HepG2 (cell line): ENCODE measurements around the gene MAP3K14. TPM values are rescaled to one million over a fixed set of nuclear protein-coding genes. Genes with fewer than 3 reads are reported as not detected.

Experiments used
- ATAC-seq: fragments of 200-7000 bp; cut with Tn5 transposase; 3 replicates; pipeline ENCODE4 v1.9.1; 2020; ENCODE audit warnings: mild to moderate bottlenecking, moderate library complexity
- BruUV-seq: library from RNA; stranded (reverse); fragments of 400-500 nt; replicated peaks from 2 replicates; lab custom pipeline; 2021; lab: Mats Ljungman, UMichigan
- CTCF ChIA-PET: fragments of 300-600 bp; formaldehyde crosslinking; extraction: SDS; loops from one replicate; lab custom pipeline; 2021; ENCODE audit warnings: low total read pairs, inconsistent platforms, low intra/inter-chr PET ratio; lab: Yijun Ruan, JAX
- POLR2A ChIA-PET: fragments of 350-600 bp; sonication (Branson Sonifier 250); formaldehyde crosslinking; loops from one replicate; lab custom pipeline; 2020; ENCODE audit warnings: antibody characterized with exemption, inconsistent platforms; lab: Yijun Ruan, JAX
- DNase-seq: peaks from one replicate; pipeline ENCODE4 v3.0.0-alpha.2; 2015; ENCODE audit warnings: low spot score
- FAIRE-seq: peaks from 3 replicates; lab custom pipeline; 2011; peaks lifted over from hg19 to GRCh38; lab: Jason Lieb, UNC
- H2AFZ ChIP-seq: one replicate; pipeline ENCODE4 v1.6.1; 2011; ENCODE audit warnings: low read length, inconsistent platforms
- H3K27ac ChIP-seq: fragments of 300-600 bp; 3 replicates; pipeline ENCODE4 v1.8.0; 2011; ENCODE audit warnings: mixed run types, mild to moderate bottlenecking, mixed read lengths, low read length, inconsistent platforms; ENCODE audit not compliant: insufficient read depth; ENCODE audit errors: extremely low read length
- H3K27me3 ChIP-seq, 2 experiments: fragments of 200-600 bp in 1 of 2; 2 replicates in 1 of 2; 3 replicates in 1 of 2; pipeline versions ENCODE4 v1.6.0 to v1.8.0; 2011; ENCODE audit warnings: low read length in 2 of 2, mild to moderate bottlenecking in 2 of 2, moderate library complexity in 2 of 2, inconsistent platforms in 1 of 2; ENCODE audit not compliant: insufficient read depth in 2 of 2, control insufficient read depth in 1 of 2
- H3K36me3 ChIP-seq, 2 experiments: fragments of 200-600 bp in 1 of 2; replicated peaks in 1 of 2; 2 replicates in 1 of 2; 3 replicates in 1 of 2; pipeline versions ENCODE4 v1.5.1 to v1.8.0; 2011; ENCODE audit warnings: low read length in 2 of 2, inconsistent platforms in 1 of 2; ENCODE audit not compliant: insufficient read depth in 2 of 2, control insufficient read depth in 1 of 2
- H3K4me1 ChIP-seq: 2 replicates; pipeline ENCODE4 v1.5.1; 2012; ENCODE audit warnings: low read length, inconsistent platforms; ENCODE audit not compliant: insufficient read depth
- H3K4me2 ChIP-seq: 2 replicates; pipeline ENCODE4 v1.6.0; 2011; ENCODE audit warnings: low read depth, low read length, inconsistent platforms
- H3K4me3 ChIP-seq, 3 experiments: fragments of 200-600 bp in 1 of 3; sonication (generic), shearing (Covaris generic) in 1 of 3; replicated peaks in 1 of 3; 2 replicates each; pipeline ENCODE4 v1.5.1; 2011 to 2016; ENCODE audit warnings: low read length in 3 of 3, inconsistent platforms in 2 of 3, low read depth in 2 of 3, mild to moderate bottlenecking in 2 of 3, control low read depth in 1 of 3, mixed read lengths in 1 of 3; ENCODE audit not compliant: insufficient read depth in 1 of 3
- H3K79me2 ChIP-seq: one replicate; pipeline ENCODE4 v1.6.1; 2011; ENCODE audit warnings: low read length, inconsistent platforms; ENCODE audit not compliant: insufficient read depth
- H3K9ac ChIP-seq: 2 replicates; pipeline ENCODE4 v1.6.0; 2011; ENCODE audit warnings: mild to moderate bottlenecking, low read depth, low read length, inconsistent platforms; ENCODE audit not compliant: insufficient read depth
- H3K9me3 ChIP-seq: 2 replicates; pipeline ENCODE4 v1.5.1; 2012; ENCODE audit warnings: mild to moderate bottlenecking, low read length
- H4K20me1 ChIP-seq: 2 replicates; pipeline ENCODE4 v1.6.0; 2011; ENCODE audit warnings: inconsistent platforms, mild to moderate bottlenecking, low read length, moderate library complexity; ENCODE audit not compliant: insufficient read depth
- HHEX ChIP-seq: IDR thresholded peaks from 2 replicates; pipeline ENCODE4 v1.6.1; 2016; ENCODE audit warnings: control low read depth
- IRX3 ChIP-seq: sonication (generic); formaldehyde crosslinking; IDR thresholded peaks from 2 replicates; pipeline ENCODE4 v1.8.1; 2023; ENCODE audit warnings: mild to moderate bottlenecking, low read depth, missing genetic modification reagents, borderline replicate concordance
- KDM5B ChIP-seq: sonication (generic); formaldehyde crosslinking; IDR thresholded peaks from 2 replicates; pipeline ENCODE4 v1.4.0; 2020; ENCODE audit warnings: missing genetic modification reagents, mild to moderate bottlenecking, borderline replicate concordance
- RBM22 ChIP-seq: fragments of 200-400 bp; formaldehyde crosslinking; optimal IDR thresholded peaks from 2 replicates; pipeline ENCODE3; 2017; ENCODE audit warnings: mild to moderate bottlenecking, low read length, moderate library complexity
- ZKSCAN8 ChIP-seq: IDR thresholded peaks from 2 replicates; pipeline ENCODE4 v1.6.1; 2016; ENCODE audit warnings: borderline replicate concordance, missing genetic modification reagents, missing compliant biosample characterization
- ZNF784 ChIP-seq: sonication (generic); formaldehyde crosslinking; IDR thresholded peaks from 2 replicates; pipeline ENCODE4 v1.5.1; 2020; ENCODE audit warnings: missing genetic modification reagents, mild to moderate bottlenecking, borderline replicate concordance
- WGBS: methylation state at CpG from one replicate; pipeline ENCODE4 v1.1.6; 2017; ENCODE audit warnings: low lambda C conversion rate; 5-methylcytosine and 5-hydroxymethylcytosine counted together
- in situ Hi-C: cut with HindIII; loops from 2 replicates; pipeline ENCODE4 v1.10.0; 2017; ENCODE audit warnings: low pct_unique_long_range_greater_than_20kb; ENCODE audit not compliant: extremely low pct_ligation_motif_present
- intact Hi-C: fragments of 100-400 bp; cut with micrococcal nuclease; formaldehyde crosslinking; loops from one replicate; pipeline ENCODE4 v1.10.0; 2022; ENCODE audit not compliant: unreplicated experiment
- polyA plus RNA-seq, 8 experiments: library from polyadenylated mRNA; depleted of rRNA in 3 of 8; stranded (reverse) in 7 of 8; unstranded in 1 of 8; fragments of >200 nt; fragmentation: Illumina TruSeq in 4 of 8; extraction: Trizol in 4 of 8; gene quantifications; 2 replicates each; pipeline versions ENCODE4 v1.2.1 to v1.2.3, GENCODE V29; 2011 to 2016; ENCODE audit warnings: low read depth in 4 of 8, missing spikeins in 1 of 8, mixed read lengths in 1 of 8; ENCODE audit not compliant: insufficient read depth in 1 of 8
- total RNA-seq, 5 experiments: library from RNA; depleted of rRNA; stranded (reverse); fragments of >200 nt; fragmentation: Illumina TruSeq; extraction: Trizol; gene quantifications; 2 replicates each; pipeline ENCODE4 v1.2.3, GENCODE V29; 2016; ENCODE audit warnings: low read depth in 1 of 5

MAP3K14 gene
- total and polyA plus RNA-seq, 2 of the 13 experiments (the other 11 are each of a cell fraction or from before 2014, with no cell fraction given) = 2.6 TPM

- H3K79me2 ChIP-seq = no peaks in the 10 kb centered on the region
- no peaks in the 10 kb centered on the region for H4K20me1 ChIP-seq
- H3K27me3 ChIP-seq = no peaks in the 10 kb centered on the region
- H3K27ac ChIP-seq = no peak overlapping the region
- POLR2A ChIA-PET = no interaction called here
- no peak overlapping the region for H3K4me3 ChIP-seq
- ATAC-seq = no peak
- no TSS peak for BruUV-seq
- CTCF ChIA-PET = no interaction called here
- peaks cover 26 to 63% of the 10 kb centered on the region in 2 experiments for H3K36me3 ChIP-seq
- no peaks in the 10 kb centered on the region for H3K9me3 ChIP-seq
- peaks cover 7% of the 10 kb centered on the region for H3K4me1 ChIP-seq
- no peak overlapping the region for H3K9ac ChIP-seq
- intact Hi-C loops (no loop called here), in situ Hi-C loops (no loop called here)
- FAIRE-seq = no peak
- 94% methylated on average over 8 of the region's 10 CpGs for WGBS
- no peak overlapping the region for H2AFZ ChIP-seq
- no peak for DNase-seq
- no peak overlapping the region for H3K4me2 ChIP-seq
- TF ChIP-seq IRX3 = no peak
- no peak for TF ChIP-seq KDM5B (CRISPR knock-in tag)
- TF ChIP-seq ZNF784 = no peak
- no peak for TF ChIP-seq HHEX (CRISPR knock-in tag)
Measured at GRCh38 chr17:45287526-45288500, 29.0 kb downstream of the MAP3K14 start.

GRCh38 chr17:45286286-45286685, 30.5 kb downstream of the MAP3K14 start:
- H3K4me3 ChIP-seq = no peak overlapping the region
- H2AFZ ChIP-seq = no peak overlapping the region
- H3K27me3 ChIP-seq = no peaks in the 10 kb centered on the region
- TF ChIP-seq ZKSCAN8 (CRISPR knock-in tag) (no peak), RBM22 (peak; percentile 31)
- DNase-seq = no peak
- POLR2A ChIA-PET = no interaction called here
- H3K4me1 ChIP-seq = no peaks in the 10 kb centered on the region
- no peaks in the 10 kb centered on the region for H4K20me1 ChIP-seq
- no peak overlapping the region for H3K9ac ChIP-seq
- no peak for FAIRE-seq
- 96% methylated on average over 4 of the region's 5 CpGs for WGBS
- no TSS peak for BruUV-seq
- H3K36me3 ChIP-seq = peaks cover 29 to 67% of the 10 kb centered on the region in 2 experiments
- intact Hi-C loops = no loop called here
- ATAC-seq = no peak
- in situ Hi-C loops = no loop called here
- no peaks in the 10 kb centered on the region for H3K9me3 ChIP-seq
- no peaks in the 10 kb centered on the region for H3K79me2 ChIP-seq
- CTCF ChIA-PET = no interaction called here
- no peak overlapping the region for H3K27ac ChIP-seq
- no peak overlapping the region for H3K4me2 ChIP-seq
